Upper lobe of left lung (tissue), 4 donors: ENCODE results near the gene IFNGR2.

Experiments used
- CTCF ChIP-seq, 6 experiments: fragments of 450-650 bp in 4 of 6; fragments of 200-600 bp in 2 of 6; sonication (generic) in 2 of 6; IDR thresholded peaks; one replicate each; pipeline ENCODE4 v1.5.1; 2016 to 2019; ENCODE audit warnings: antibody characterized with exemption in 6 of 6
- EP300 ChIP-seq, 4 donors: sonication (generic); formaldehyde crosslinking; IDR thresholded peaks; one replicate each; pipeline ENCODE4 v1.5.1; 2017; ENCODE audit warnings: antibody characterized with exemption in 4 of 4, control low read depth in 2 of 4
- POLR2A ChIP-seq, 4 donors: fragments of 450-650 bp; IDR thresholded peaks; one replicate each; pipeline ENCODE4 v1.5.1; 2016 to 2017; ENCODE audit warnings: antibody characterized with exemption in 4 of 4, mild to moderate bottlenecking in 2 of 4

GRCh38 chr21:33481314-33481943 is 78.2 kb downstream of the IFNGR2 start:
- TF ChIP-seq EP300 (IDR thresholded peaks at IDR 0.05) (no peak), CTCF (IDR thresholded peaks at IDR 0.05) (no peak), POLR2A (IDR thresholded peaks at IDR 0.05) (no peak)
